Colon (tissue), 2 donors: ENCODE results near the gene BTBD2.
"Not testable (repeated sequence)": the region's sequence is repeated elsewhere in the genome, so short reads cannot be mapped to it uniquely, and the experiment has no call there.

ENCODE experiments used
- FAIRE-seq: peaks from 2 replicates; lab custom pipeline; 2012; peaks lifted over from hg19 to GRCh38; lab: Jason Lieb, UNC
- donor health status: control.
- donor health status: control.

The BTBD2 gene

DNA sequence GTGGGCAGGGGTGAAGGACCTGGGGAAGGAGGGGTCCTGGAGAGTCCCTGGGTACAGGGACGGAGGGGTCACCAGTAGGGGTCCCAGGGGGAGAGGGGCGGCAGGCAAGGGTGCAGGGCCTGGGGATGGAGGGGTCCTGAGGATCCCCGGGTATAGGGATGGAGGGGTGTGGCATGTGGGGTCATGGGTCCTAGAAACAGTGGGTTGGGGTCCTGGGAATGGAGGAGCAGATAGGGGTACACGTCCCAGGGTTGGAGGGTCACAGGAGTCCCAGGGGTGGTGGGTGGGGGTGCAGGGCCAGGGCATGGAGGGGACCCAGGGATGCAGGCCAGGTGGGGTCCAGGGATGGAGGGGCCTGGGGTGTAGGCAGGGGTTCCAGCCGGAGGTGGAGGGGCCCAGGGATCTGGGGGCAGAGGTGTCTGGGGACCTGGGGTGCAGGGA, 1.4 kb downstream of the BTBD2 start:
- FAIRE-seq = no peak

DNA sequence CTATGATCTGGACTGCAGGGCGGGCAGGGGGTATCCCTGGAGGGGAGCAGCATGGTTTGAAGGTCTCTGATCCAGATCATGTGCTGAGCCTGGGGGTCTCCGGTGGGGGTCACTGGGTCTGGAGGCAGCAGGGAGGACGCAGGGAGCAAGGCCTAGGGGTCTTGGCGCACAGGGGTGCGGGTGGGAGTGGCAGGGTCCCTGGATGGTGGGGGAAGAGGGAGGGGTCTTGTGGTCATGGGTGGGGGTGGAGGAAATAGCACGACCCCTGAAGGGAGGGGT, 1.9 kb downstream of the BTBD2 start:
- no peak for FAIRE-seq

DNA sequence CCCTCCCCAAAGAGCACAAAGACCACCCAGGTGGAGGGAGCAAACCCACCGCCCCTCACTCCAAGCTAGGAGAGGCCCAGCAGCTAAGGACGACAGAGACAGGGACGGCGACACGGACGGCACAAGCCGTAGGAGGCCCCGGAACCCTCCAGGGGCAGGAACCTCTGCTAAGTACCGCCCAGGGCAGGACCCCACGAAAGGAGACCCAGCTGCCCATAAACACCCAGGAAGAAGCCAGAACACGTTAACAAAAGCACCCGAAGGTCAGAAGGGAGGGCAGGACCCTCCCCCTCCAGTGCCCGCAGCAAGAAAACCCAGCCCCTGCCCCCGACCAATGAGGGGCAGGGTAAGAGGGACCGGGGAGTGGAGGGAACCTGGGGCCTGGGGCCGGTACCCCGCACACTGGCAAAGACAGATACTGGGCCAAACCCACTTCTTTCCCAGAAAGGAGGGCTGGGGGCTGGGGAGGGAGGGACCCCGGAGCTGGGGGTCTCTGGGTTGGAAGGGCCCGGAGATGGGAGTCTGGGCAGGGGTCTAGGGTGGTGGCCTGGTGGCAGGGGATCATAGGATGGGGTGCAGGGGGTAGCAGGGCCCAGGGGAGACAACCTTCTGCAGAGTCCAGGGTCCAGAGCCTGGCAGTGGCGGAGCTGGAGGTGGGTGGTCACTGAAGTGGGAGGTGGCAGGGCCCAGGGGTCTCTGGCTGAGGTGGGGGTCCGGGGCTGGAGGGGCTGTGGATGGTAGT, 2.4 kb downstream of the BTBD2 start:
- FAIRE-seq = no peak

DNA sequence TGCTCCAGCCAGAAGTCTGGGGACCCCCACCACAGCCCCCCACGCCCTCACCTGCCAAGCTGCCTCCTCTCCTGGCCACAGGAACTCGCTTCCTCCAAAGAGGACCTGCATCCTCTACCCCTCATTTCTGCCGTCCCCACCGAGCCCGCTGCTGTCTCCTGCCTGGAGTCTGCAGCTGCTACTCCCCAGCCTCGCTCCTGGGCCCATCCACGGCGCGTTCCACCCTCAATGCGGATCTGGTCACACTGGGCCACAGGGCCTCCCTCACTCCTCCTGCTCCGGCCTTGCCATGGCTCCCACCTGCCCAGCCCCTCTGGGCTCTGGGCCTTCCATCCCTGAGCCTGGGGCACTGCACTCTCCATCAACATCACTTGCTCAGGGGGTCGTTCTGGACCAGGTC, 4.3 kb downstream of the BTBD2 start:
- FAIRE-seq = no peak

DNA sequence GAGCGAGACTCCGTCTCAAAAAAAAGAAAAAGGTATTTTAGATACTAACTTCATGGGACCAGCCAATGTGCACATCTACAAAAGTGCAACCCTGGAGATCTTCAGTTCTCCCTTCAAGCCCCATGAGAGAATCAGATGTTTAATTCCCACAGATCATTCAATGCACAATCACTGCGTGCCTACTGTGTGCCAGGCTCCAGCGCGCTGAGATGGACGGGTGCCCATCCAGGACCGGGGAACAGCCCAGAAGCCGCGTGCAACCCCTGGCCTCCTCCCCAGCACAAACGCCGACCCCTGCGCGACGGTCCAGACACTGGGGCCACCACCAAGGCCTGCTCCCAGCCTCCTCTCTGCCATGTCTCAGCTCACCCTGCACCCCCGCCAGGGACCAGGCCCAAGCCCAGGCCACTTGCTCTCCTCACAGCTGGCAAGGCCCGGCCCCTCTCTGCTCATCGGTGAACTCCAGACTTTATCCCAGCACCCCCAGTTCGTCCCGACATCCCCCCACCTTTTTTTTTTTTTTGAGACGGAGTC, 5.3 kb downstream of the BTBD2 start:
- no peak for FAIRE-seq

DNA sequence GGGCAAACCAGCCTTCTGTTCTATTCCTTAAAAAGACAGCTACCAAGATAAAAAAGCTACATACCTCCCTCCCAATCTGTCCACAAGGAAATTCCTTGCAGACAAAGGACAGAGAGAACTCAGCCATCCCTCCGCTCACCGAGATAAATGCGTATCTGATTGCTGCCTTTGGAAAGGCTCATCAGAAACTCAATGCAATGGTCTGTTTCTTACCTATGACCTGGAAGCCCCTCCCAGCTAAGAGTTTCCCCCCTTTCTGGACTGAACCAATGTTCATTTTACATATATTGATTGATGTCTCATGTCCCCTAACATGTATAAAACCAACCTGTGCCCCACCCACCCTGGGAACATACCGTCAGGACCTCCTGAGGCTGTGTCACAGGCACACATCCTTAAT, 11.6 kb downstream of the BTBD2 start:
- FAIRE-seq = no peak

DNA sequence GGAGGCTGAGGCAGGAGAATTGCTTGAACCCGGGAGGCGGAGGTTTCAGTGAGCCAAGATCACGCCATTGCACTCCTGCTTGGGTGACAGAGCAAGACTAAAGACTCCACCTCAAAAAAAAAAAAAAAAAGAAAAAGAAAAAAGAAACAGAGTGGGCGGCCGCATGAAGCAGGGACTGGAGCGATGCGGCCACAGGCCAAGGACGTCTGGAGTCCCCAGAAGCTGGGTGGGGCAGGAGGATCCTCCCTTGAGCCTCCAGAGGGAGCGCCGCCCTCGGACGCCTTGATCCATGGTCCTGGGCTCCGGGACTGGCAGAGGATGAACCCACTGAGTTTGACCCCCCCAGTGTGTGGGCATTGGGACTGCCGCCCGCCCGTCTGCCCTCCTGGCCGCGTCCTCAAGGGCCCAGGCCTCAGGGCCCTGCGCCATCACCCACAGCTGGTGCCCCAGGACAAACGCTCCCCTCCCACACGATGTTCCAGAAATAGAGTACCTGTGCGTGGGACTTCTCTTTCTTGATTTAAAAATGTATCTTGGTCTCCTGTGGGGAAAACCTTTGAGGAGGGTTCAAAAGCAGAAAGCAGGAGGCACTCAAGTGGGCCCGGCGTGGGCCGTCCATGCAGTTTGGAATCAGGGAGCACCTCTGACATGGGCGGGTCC, 15.5 kb downstream of the BTBD2 start:
- no peak for FAIRE-seq

DNA sequence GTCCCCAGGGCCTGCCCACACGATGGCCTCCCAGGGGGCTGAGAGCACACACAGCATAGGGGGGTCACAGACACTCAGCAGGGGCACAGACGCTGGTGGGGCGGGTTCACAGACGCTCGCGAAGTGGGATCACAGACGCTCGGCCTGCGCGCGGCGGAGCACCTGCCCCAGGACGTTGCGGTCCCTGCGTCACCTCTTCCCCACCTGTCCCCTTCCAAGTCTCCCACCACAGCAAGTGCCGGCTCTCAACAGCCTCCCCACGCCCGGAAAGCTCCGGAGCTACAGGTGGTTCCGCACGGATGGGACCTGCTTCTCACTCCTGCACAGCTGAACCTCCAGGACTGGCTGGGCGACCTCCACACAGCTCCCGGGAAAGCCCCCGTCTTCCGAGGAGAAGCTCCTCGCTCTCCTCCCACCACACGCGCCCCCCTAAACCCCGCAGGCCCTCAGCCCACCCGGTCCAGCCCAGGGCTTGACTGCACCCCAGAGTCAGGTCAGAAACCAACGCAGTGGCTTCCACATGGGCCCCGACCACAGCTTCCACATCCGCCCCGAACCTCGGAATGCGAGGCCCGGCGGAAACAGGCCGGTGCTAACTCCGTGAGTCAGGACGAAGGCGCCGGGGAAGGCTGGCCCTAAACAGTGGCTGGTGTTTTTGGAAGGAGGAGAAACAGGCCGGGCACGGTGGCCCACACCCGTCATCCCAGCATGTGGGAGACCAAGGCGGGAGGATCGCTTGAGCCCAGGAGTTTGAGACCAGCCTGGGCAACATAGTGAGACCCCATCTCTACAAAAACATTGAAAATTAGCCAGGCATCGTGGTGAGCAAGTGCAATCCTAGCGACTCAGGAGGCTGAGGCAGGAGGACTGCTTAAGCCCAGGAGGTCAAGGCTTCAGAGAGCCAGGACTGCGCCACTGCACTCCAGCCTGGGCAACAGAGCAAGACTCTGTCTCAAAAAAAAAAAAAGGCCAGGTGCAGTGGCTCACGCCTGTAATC, 16.5 kb downstream of the BTBD2 start:
- FAIRE-seq = no peak

DNA sequence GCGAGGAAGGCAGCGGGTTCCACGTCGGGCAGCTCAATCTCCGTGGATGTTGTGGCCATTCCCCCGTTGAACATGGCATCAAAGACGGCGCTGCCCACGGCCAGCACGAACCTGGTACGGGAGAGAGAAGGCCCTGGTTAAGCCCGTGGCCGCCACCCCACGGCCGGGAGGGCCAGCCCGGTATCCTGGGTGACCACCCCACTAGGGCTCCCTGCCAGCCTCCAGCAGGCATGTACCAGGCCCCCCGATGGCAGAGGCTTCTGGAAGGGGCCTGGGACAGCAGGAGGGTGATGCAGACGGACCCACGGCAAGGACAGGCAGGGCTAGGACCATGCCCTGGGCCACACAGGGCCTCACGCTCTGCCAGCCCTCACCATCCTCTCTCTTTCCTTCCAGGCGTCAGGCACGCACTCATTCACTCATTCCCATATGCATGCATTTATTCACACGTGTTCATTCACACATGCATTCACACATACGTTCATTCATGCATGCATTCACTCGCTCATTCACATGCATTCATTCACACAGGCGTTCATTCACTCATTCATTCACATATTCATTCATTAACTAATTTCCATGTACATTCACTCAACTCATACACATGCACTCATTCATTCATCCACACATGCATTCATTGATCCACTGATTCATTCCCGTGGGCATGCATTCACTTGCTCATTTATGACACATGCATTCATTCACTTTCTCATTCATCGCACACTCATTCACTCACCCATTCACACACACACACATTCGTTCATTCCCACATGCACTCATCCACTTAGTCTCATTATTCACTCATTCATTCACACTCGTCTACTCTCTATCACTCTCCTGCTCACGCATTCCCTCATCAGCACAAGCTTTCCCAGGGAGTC, 17.9 kb downstream of the BTBD2 start:
- no peak for FAIRE-seq

DNA sequence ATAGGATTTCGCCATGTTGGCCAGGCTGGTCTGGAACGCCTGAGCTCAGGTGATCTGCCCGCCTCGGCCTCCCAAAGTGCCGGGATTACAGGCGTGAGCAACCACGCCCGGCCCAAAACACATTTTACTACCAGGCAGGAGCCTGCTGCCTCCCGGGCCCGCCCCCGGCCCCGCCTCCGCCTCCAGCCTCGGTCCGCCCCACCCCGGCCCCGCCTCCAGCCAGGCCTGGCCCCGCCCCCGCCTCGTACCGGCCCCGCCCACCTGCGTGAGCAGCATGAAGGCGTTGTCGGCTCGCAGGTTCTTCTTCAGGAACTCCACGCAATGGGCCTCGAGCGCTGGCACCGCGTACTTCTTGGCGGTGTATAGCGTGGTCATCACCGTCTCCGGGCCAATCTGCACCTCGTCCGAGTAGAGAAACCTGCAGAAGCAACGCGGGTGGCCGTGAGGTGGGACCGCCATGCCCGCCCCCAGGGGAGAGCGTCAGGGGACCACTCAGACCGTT, 22.7 kb downstream of the BTBD2 start:
- no peak for FAIRE-seq

DNA sequence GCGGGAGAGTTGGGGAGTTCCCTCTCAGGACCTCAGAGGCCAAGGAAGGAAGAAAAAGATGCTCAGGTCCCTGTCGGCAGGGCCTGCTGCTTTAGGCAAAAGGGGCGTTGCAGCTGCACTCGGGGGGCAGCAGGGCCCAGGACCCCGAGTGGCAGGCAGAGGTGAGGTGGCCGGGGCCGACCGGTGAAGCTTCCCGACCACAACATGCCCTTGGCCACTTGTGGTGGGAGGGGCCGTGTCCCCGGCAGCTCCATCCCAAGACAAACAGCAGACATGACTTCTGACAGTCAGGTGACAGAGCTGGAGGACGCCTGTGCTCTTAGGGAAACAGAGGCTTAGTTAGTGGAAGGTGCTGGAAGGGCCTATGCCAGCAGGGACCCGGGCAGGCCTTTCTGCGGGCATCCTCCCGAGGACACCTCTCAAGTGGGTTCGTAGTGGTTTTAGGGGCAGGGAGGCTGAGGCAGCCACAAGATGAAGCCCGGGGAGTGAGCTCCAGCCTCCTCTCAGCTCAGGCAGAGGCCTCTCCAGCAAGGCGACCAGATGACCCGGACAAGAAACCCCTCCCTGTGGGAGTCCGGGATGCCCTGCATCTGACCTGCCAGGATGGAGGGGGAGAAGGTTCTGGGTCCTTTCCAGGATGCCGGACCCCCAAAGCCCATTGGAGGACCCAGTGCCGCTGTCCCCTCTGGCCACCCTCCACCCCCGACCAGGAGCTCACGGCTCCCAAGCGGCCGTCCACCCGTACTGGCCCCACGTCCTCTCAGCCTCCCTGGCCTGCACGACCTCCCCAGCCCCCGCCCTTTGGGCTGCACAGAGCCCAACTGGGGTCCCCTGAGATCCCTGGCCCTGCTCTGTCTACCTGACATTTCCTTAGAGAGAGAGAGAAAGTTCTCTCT, 24.2 kb downstream of the BTBD2 start:
- no peak for FAIRE-seq

DNA sequence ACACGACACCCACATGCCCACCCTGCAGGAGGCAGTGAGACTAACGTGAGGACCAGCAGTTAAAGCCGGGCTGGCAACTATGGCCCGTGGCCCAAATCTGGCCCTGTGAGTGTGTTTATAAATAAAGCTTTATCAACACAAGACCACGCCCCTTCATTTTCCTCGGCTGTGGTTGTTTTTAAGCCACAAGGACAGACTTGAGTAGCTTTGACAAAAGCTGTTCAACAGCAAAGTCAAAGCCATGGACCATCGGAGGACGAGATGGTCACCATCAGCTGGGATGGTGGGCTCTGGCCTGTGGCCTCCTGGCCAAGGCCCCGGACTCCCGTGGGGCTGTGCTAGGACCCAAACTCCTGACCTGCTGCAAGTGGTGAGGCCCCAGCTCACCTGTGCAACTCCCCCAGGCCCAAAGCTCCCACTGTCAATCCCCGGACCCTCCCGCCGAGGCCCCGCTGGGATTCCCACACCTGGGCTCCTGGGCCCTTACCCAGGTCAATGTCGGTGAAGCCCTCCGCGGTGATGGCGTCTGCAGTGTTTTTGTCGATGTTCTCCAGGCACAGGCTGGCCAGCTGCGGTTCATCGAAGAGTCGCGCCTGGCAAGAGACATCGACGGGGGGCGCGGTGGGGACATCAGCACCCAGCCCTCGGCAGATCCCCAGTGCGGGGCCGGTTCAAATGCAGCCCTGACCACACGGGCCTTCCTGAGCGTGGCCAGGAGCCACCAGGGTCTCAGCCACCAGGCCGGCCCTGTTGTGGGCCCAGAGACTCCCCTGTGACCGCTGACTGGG, 25.1 kb downstream of the BTBD2 start:
- no peak for FAIRE-seq

DNA sequence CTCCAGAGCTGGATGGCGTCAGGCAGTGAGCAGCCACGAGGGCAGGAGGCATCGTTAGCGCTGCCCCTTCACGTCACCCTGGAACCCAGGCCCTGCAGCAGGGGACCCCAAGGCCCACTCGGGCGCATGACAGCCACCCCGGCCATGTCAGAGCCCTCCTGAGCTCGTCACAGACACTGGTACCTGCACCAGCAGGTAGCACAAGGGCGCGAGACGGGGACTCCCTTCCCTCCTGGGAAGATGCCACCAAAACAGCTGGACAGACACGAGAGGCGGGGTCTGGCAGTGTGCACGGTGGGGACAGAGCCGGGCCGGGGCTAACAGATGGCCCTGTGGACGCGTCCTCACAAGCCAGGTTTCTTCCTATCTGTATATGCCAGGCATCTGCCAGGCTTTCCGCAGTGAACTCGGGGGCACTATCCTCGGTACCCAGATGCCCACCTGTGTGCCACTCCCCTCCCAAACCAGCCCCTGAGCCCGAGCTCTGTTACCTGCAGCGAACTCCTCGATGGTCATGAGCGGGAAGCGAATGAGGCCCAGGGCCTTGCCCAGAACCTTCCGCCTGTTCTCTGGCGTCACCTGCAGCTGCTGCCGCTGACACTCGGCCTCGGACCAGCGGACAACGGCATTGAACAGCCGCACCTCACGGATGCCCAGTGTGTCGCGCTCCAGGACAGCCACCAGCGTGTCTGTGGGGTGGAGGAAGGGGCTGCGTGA, 25.8 kb downstream of the BTBD2 start:
- no peak for FAIRE-seq

DNA sequence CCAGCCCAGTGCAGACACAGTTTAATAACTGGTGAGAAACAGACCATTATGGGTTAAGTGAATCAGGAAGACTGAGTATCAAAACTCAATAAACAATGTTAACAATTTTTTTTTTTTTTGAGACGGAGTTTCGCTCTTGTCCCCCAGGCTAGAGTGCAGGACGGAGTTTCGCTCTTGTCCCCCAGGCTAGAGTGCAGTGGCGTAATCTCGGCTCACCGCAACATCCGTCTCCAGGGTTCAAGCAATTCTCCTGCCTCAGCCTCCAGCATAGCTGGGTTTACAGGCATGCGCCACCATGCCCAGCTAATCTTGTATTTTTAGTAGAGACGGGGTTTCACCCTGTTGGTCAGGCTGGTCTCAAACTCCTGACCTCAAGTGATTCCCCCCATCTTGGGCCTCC, 27.1 kb downstream of the BTBD2 start:
- FAIRE-seq = not testable (repeated sequence)

DNA sequence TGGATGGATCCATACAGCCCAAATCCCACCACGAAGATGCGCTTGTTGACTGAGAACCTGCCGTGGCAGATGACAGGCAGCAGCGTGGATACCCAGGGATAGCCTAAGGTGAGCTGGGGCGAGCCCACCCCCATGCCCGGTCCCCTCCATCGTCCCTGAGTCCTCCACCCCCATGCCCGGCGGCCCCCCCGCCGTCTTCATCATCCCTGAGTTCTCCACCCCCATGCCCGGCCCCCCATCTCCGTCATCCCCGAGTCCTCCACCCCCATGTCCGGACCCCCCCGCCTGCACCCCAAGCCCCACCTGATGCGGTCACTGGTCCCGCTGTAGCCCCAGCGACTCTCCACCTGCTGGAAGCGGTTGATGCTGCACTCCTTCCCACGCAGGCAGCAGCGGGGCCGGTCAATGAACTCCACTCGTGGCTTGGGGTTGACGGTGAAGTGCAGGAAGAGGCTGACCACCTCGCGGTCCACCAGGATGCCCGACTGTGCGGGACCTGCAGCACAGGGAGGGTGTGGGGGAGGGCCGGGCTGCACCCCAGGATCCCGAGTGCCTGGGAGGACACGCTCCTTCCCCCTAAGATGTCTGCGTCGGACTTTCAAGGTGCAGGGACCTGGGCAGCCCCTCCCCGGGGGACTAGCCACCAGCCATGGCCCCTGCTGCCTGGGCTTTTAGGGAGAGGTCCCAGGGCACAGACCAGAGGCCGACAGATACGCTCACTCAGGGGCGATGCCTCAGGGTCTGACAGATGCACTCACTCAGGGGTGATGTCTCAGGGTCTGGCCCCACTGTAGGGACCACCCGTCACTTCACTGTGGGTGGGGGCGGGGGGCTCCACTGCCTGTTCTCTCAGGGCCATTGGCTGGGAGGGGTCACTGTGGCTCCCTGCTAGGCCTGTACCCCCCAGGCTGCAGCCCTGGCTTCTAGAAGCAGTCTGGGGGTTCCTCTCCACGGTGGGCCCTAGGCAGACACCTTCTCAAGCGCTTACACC, 28.0 kb downstream of the BTBD2 start:
- FAIRE-seq = no peak

DNA sequence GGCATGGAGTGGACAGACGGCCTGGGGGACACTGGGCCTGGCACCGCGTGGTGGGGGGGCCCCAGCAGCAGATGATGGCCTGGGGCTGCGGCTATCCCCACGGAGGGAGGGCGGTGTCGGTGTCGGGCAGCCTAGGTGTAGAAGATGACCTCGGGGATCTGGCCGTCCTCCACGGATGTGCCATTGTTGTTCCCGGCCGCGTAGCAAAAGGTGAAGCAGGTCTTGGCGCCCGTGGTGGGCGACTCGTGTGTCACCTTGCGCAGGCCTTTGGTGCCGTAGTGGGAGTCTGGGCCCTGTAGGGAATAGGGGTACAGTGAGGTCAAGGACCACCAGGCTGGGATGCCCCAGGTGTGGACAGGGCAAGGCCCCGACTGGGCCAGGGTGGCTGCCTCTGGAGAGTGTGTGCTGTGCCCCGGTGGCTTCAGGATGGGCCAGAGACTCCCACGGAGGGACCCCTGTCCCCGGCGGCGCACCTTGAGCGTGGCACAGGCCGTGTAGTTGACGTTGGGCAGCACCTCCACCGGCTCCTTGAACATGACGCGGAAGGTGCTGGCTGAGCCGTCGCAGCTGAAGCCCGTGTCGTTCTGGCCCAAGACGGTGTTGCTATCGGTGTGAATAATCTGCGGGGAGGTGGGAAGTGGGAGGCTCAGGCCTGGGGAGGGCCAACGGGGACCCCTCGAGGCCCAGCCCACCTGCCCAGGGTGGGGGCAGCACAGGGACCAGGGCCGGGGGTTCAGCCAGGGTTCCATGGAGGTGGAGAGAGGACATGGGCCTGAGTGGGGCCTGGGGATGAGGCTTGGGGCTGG, 29.0 kb downstream of the BTBD2 start:
- FAIRE-seq = no peak
